ENCODE results near the gene ATP1A1.
A peak's percentile ranks its signal among the peaks of the same experiment; 100 is the strongest.

Gene ATP1A1

DNA sequence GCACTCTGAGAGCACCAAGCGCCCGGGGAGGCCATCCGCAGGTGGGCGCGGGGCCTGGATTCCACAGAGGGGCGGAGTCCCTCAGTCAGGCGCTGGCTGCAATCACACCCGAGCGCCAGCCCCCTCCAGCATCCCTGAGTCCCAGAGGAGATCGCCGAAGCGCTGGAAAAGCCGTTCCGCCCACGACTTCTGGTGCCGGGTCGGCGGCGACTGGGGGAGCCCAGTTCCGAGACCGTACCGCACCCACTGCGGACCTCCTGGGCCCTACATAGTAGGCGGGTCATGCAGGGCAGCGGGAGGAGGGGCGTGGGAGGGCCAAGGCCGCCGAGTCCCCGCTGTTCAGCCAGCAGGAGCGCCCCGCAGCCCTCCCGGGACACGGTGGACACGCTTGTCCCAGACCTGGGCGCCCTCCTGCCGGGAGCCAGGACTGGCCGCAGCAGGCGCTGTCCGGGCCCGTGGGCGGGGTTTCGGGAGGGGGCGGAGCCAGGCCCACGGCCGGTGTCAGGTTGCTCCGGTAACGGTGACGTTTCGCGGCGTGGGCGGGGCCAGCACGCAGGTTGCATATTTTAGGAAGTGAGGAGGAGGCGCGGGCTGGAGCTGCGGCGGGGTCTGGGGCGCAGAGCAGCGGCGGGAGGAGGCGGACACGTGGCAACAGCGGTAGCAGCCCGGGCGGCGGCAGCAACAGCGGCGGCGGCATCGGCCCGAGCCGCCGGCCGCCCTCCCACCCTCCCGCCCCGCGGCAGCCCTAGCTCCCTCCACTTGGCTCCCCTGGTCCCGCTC is at the start of gene ATP1A1:
Gene ATP1A1, plus strand, starts transcription at position 594 of the 780 bp plus-strand sequence. CDS start 268 bp downstream, outside the sequence.
- TF ChIP-seq CTCF (IDR thresholded peaks at IDR 0.05; ENCODE audit: low read depth, low read length, missing control alignments) = no peak

GRCh38 chr1:116323491-116323890 is 49.6 kb upstream of the ATP1A1 start:
- TF ChIP-seq CTCF (IDR thresholded peaks at IDR 0.05; ENCODE audit: low read depth, low read length, missing control alignments) = no peak
- no peak for DNase-seq (ENCODE audit: low read depth)
- no peak overlapping the region for H3K4me3 ChIP-seq (ENCODE audit: low read depth, low read length)

More for the DNA sequence above, at the start of gene ATP1A1:
- DNase-seq (ENCODE audit: low read depth) = peak; percentile 83
- H3K4me3 ChIP-seq (ENCODE audit: low read depth, low read length) = peak within 1 kb of the TSS; percentile 73

GRCh38 chr1:116324411-116324810 is 48.6 kb upstream of the ATP1A1 start:
- no peak for TF ChIP-seq CTCF (IDR thresholded peaks at IDR 0.05; ENCODE audit: low read depth, low read length, missing control alignments)
- DNase-seq (ENCODE audit: low read depth) = no peak
- no peak overlapping the region for H3K4me3 ChIP-seq (ENCODE audit: low read depth, low read length)

- H3K4me3 ChIP-seq (ENCODE audit: low read depth, low read length) = no peak overlapping the region
- DNase-seq (ENCODE audit: low read depth) = no peak
- no peak for TF ChIP-seq CTCF (IDR thresholded peaks at IDR 0.05; ENCODE audit: low read depth, low read length, missing control alignments)
Measured at GRCh38 chr1:116325104-116325503, 47.9 kb upstream of the ATP1A1 start.

DNA sequence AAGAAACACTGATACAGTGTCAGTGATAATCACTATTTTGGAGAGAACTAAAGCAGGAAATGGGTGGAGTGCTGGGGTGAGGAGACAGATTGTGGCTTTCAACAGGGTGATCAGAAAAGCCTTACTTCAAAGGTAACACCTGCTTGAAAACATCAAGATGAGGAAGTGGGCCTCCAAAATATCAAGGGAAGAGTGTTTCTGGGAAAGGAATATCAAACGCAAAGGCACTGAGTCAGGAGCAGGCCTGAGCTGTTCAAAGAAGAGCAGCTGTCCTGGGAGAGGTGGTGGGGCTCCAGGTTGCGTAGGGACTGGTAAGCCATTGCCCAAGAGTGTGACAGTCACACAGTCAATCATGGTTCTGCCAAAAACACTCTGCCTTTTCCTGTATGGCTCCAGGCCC is 47.1 kb upstream of the ATP1A1 start:
- DNase-seq (ENCODE audit: low read depth) = peak; percentile 10
- H3K4me3 ChIP-seq (ENCODE audit: low read depth, low read length) = no peak overlapping the region
- no peak for TF ChIP-seq CTCF (IDR thresholded peaks at IDR 0.05; ENCODE audit: low read depth, low read length, missing control alignments)

DNA sequence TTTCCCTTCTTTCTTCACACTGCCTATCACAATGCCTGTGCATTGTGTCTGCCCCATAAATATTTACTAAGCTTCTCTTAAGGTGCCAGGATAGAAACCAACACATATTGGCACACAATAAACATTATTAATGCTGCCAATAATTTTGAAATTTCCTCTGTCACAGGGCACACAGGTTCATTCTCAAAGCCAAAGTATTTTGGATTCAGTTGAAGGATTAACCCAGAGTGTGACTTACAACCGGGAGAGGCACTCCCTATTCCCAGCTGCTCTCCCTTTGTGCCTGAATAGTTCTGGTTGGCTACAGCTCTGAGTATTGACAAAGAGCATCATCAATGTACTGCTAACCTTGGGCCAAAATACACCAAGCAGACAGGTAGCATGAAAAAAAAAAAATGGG is 46.6 kb upstream of the ATP1A1 start:
- H3K4me3 ChIP-seq (ENCODE audit: low read depth, low read length) = no peak overlapping the region
- TF ChIP-seq CTCF (IDR thresholded peaks at IDR 0.05; ENCODE audit: low read depth, low read length, missing control alignments) = no peak
- no peak for DNase-seq (ENCODE audit: low read depth)

DNA sequence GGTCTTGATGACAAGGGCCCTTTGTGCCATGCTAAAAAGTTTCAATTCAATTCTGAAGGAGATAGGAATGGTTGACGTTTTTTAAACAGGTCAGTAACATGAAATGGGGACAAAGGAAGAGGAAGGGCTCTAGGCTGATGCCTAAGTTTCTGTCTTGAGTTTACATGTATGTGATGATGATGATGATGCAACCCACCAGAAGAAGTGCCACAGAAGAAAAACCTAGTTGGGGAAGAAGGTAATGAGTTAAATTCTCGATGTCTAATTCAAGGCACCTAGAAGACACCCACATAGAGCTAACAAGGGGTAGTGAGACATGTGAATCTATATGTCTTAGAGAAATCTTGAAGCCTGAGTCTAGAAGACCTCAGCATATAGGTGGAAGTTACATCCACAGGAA is 44.4 kb upstream of the ATP1A1 start:
- TF ChIP-seq CTCF (IDR thresholded peaks at IDR 0.05; ENCODE audit: low read depth, low read length, missing control alignments) = no peak
- no peak for DNase-seq (ENCODE audit: low read depth)
- no peak overlapping the region for H3K4me3 ChIP-seq (ENCODE audit: low read depth, low read length)

Measured in GM12864 (cell line).